Limb (tissue), 2 donors: ENCODE results near the gene HAND1.

Experiments
- DNase-seq, 2 donors: peaks; one replicate each; pipeline ENCODE4 v3.0.0-alpha.2; 2016; ENCODE audit errors: extremely low spot score in 2 of 2

HAND1 gene

GRCh38 chr5:154506049-154506715 lies 28.2 kb upstream of the HAND1 start:
- DNase-seq, result no peak

DNA sequence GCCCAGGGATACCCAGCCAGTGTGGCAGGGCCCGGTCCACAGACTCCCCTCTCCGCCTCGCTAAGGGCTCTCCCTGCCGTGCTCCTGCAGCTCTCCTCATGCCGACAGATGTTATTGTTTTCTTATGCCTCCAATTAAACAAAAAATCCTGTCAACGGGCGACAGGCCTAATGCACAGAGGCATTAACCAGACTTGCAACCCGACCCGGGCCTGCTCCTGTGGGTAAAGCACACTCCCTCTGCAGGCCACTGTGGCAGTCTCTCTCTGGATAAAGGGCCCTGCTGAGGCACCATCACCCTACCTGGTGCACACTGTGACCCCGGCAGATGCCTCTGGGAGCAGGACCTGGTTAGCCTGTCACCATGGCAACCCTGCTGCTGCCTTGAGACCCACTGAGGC lies 27.5 kb upstream of the HAND1 start:
- DNase-seq, result no peak

DNA sequence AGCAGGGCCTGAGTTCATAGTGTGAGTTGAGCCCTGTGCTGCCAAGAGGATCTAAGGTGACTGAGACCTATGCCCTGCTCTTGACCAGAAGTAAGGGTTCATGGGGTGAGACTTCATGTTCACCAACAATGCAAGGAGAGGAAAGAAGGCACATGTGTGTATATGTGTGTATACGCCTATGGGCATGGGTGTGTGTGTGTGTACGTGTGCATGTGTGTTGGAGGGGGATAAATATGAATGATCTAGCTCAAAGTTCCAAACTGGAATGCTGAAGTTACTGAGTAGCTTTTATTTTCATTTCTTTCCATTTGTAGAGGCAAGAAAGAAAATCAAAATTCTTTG lies 25.6 kb upstream of the HAND1 start:
- DNase-seq, result no peak

DNA sequence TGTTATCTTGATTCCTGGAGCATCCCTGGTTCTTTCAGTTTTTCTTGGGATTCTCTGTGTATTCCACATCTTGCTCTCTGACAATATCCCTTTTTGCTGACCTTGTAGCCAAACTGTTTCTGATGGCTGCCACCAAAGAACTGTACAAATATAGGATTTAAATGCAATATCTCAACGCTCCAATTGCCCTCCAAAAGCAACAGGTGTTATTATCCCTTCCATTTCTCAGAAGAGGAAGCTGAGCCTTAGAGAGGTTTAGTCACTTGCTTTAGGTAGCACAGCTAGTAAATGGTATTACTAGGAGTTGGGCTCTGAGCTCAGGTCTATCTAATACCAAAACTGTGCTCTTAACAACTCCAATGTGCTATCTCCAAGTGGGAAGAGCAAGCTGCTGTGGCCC lies 24.2 kb upstream of the HAND1 start:
- no peak for DNase-seq

DNA sequence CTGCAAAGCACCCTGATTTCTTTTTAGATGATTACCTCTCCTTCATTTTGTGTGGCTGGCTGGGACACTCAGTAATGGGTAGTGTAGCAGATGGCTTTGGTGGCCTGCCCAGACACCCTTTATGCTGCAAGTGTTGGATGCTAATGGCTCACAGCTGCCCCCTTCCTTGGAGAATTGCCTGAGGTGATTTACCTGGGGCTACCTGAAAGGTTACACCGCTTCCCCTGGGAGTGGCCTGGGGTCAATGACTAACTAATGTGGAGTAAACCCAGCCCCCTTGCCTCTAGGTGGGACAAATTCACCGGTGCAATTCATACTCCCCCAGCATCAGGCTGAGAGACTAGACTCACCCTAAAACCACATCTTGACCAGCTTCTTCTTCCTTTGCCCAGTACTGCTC lies 23.5 kb upstream of the HAND1 start:
- no peak for DNase-seq

GRCh38 chr5:154498994-154499393 lies 21.0 kb upstream of the HAND1 start:
- DNase-seq, result no peak

GRCh38 chr5:154498591-154498990 lies 20.6 kb upstream of the HAND1 start:
- no peak for DNase-seq

- no peak for DNase-seq
Observed at GRCh38 chr5:154494036-154494435, 16.0 kb upstream of the HAND1 start.

DNA sequence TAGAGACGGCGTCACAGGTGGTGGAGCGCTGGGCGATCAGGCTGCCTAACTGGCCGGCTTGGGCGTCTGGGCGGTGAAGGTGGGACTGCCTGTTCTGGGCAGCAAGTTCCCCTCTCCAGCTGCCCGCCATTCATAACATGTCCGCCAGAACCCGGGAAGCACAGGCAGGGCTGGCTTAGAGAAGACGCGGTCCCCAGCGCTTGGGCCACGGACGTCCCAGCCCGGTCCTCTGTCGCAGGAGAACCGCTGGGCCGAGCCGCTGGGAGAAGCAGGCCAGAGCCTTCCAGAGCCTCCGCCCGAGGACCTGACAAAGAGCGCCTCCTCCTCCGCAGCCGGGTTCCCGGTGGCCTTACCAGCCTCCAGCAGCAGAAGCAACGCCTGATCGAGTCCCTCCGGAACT lies 15.2 kb upstream of the HAND1 start:
- no peak for DNase-seq

DNA sequence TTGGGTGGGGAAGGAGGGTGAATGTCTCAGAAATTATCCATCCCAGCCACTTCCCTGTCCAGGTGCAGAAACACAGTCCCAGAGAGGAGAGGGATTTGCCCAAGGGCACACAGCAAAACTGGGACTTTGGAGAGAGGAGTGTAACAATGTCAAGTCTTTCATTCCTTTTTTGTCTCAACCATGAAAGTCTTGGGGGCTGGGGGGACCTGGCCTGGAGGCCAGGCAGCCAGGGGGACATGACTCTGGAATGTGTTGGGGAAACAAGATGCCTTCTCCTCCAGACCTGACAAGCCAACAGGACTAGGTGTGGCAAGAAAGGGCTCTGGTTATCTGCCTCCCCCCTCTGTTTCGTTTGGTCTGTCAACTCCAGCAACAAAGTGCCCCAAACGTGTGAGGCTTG lies 13.9 kb upstream of the HAND1 start:
- no peak for DNase-seq

DNA sequence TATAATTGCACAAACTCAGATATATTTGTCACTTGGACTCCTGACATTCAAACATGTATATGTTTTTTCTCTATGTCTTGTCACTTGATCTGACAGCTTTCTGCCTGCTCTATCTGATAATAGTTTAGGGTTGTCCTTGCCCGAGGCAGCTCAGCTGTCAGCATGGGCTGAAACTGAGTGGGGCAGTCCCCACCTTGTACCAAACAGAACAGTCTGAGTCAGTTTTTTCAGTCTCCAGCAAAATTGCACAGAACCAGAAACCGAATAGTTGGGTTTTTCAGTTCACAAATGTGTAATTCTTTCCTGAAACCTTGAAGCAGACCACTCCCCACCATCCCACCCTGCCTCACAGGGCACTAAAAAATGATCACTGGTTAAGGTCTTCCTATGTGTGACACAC lies 9.5 kb upstream of the HAND1 start:
- no peak for DNase-seq

DNA sequence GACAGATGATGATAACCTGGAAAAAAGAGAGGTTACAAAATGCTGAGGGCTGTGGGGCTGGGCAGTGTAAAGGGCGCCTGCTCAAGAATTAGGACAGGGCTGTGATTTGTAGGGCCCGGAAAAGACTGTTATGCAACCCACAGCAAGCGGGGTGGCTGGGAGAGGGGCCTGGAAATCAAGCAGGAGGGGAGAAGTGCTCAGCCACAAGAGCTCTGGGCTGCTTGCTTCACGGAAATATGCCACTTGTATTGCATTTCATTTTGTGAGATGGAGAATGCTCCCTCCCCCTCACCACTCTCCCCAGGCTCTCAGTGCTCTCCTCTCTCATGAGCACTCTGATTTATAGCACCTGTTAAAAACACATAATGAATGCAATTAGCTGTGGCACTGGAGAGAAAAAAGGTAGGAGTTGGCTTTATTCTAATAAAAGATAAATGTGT lies 8.4 kb upstream of the HAND1 start:
- no peak for DNase-seq

- no peak for DNase-seq
Observed at GRCh38 chr5:154485850-154486426, 7.9 kb upstream of the HAND1 start.

DNA sequence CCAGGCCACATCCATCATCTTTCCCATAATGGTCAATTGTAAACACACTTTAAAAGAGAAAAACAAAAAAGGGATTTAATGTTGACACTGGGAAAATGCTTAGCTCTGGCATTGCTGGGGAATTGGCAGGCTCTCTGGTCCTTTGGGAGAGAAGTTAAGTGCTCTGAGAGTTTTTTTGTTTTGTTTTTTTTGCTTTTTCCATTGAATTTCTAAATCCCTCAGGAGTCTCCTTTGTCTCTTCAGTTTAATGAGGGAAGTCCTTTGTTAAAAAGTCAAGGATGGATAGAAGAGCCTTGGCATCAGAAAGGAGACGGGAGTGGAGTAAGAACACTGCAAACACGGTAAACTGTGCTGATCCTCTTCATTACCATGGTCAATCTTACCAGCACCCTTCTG lies 7.1 kb upstream of the HAND1 start:
- DNase-seq, result no peak

GRCh38 chr5:154484393-154485095 lies 6.5 kb upstream of the HAND1 start:
- DNase-seq, result no peak

GRCh38 chr5:154483654-154484392 lies 5.8 kb upstream of the HAND1 start:
- no peak for DNase-seq

DNA sequence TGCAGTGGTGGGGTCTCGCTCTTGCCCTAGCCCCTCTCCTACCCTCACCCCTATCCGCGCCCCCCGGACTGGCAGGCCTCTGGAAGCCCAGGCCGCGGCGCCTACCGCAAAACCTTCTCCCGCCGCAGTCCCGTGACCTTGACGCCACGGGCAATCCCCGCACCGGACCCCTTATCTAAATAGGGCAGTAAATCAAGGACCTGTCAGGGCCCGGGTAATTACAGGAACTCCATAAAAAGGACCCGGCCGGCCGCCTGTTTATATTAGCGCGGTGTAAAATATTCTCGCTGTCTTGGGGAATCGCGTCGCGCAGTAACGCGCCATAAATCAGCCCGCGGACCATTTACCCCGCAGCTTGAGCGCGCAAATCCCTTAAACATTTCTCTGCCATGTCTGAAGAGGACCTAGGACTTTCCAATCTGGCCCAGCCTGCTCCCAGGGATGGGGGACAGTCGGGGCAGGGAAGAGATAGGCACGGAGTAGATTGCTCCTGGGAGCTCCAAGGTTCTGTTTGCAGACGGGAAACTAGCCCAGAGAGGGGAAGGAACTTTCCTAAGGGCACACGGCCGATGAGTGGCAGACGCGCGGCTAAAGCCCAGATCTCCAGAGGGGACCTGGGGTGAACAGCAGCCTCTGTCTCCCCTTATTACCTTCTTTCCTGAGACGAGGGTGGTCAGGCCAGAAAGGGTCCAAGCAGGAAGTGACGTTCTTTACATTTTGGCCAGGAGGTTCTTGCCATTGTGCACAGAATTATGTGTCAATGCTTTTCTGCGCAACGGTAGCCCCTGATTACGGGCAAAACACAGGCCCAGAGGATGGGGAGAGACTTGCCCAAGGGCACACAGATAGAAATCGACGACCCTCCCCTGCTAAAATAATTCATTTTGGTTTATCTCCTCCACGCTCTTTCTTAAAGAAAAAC lies 4.8 kb upstream of the HAND1 start:
- no peak for DNase-seq

DNA sequence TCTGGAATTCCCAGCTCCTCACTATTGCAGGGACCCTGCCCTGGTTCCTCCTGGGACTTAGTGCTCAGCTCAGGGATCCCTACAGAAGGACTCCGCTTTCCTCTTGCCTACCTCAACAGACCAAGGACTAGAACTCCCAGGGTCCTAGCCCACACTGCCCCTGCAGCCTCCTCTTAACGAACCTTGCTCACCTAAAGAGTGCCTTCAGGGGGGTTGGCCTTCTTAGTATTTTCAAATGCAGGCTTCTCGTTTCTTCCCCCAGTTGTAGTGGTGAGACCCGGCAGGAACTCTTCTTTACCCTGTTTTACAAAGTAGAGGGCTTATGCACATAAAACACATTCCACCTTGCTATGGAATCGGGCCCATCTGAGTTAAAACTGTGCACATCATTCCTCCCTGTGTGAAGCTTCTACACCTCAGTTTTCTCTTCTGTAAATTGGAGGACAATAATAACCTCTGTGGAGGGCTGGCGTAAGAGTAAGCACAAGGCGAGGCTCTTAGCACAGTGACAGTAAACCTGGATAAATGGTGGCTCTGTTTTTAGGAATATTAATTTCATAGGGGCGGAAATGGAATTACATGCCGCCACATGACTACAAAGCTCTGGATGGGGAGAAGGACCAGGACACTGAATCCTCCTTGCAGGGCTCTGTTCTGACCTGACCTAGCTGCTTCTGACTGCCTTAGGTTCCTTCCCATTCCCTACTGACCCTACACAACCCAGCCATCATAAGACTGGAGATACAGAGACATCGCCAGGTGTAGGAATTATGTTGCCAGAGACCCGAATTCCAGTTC lies 3.8 kb upstream of the HAND1 start:
- no peak for DNase-seq

- no peak for DNase-seq
Observed at GRCh38 chr5:154480847-154481246, 2.8 kb upstream of the HAND1 start.

- DNase-seq, result peak in 1 of 2 donors; percentile 38
Observed at GRCh38 chr5:154479944-154480750, 2.1 kb upstream of the HAND1 start.
